SK-N-SH treated with all-trans-retinoic acid at 6 μM for 48 hours (cell line): ENCODE data around the gene BLOC1S2.

Experiments used
- ATAC-seq: fragments of 200-7000 bp; cut with Tn5 transposase; 3 replicates; pipeline ENCODE4 v1.9.1; 2020; ENCODE audit warnings: mild to moderate bottlenecking, moderate library complexity
- ARNTL ChIP-seq: fragments of 450-650 bp; formaldehyde crosslinking; IDR thresholded peaks from 2 replicates; pipeline ENCODE4 v1.5.0; 2020; ENCODE audit warnings: low read depth, mild to moderate bottlenecking, moderate library complexity, borderline replicate concordance
- CSDC2 ChIP-seq: fragments of 250-450 bp; sonication (Bioruptor Pico); IDR thresholded peaks from 2 replicates; pipeline ENCODE4 v1.5.0; 2020; ENCODE audit warnings: mild to moderate bottlenecking, moderate library complexity
- ESRRG ChIP-seq: fragments of 250-450 bp; sonication (Bioruptor Pico); IDR thresholded peaks from 2 replicates; pipeline ENCODE4 v1.6.1; 2021; ENCODE audit warnings: mild to moderate bottlenecking
- GLIS3 ChIP-seq: fragments of 250-450 bp; sonication (Bioruptor Pico); IDR thresholded peaks from 2 replicates; pipeline ENCODE4 v1.5.0; 2020; ENCODE audit warnings: mild to moderate bottlenecking, moderate library complexity
- ISL1 ChIP-seq: fragments of 250-450 bp; sonication (Bioruptor Pico); IDR thresholded peaks from 2 replicates; pipeline ENCODE4 v2.1.2; 2022; ENCODE audit warnings: mild to moderate bottlenecking, moderate library complexity
- OSR1 ChIP-seq: fragments of 250-450 bp; sonication (Bioruptor Pico); IDR thresholded peaks from 2 replicates; pipeline ENCODE4 v1.8.0; 2022; ENCODE audit warnings: moderate library complexity, mild to moderate bottlenecking, inconsistent platforms
- PPARA ChIP-seq: fragments of 250-450 bp; sonication (Bioruptor Pico); IDR thresholded peaks from 2 replicates; pipeline ENCODE4 v1.5.0; 2020; ENCODE audit warnings: mild to moderate bottlenecking, borderline replicate concordance
- RARB ChIP-seq: fragments of 250-450 bp; sonication (Bioruptor Pico); IDR thresholded peaks from 2 replicates; pipeline ENCODE4 v1.8.0; 2021; ENCODE audit warnings: mild to moderate bottlenecking, moderate library complexity
- SNAI2 ChIP-seq: fragments of 250-450 bp; sonication (Bioruptor Pico); IDR thresholded peaks from 2 replicates; pipeline ENCODE4 v1.5.0; 2020; ENCODE audit warnings: mild to moderate bottlenecking, moderate library complexity
- TCF4 ChIP-seq: fragments of 250-450 bp; sonication (Bioruptor Pico); IDR thresholded peaks from 2 replicates; pipeline ENCODE4 v1.8.0; 2021; ENCODE audit warnings: mild to moderate bottlenecking, moderate library complexity, borderline replicate concordance
- TOX ChIP-seq: fragments of 250-450 bp; sonication (Bioruptor Pico); IDR thresholded peaks from 2 replicates; pipeline ENCODE4 v1.8.0; 2021; ENCODE audit warnings: mild to moderate bottlenecking, moderate library complexity, borderline replicate concordance
- ZC3H10 ChIP-seq: fragments of 250-450 bp; sonication (Bioruptor Pico); IDR thresholded peaks from 2 replicates; pipeline ENCODE4 v1.5.1; 2021; ENCODE audit warnings: mild to moderate bottlenecking, moderate library complexity
- ZFP3 ChIP-seq: fragments of 250-450 bp; sonication (Bioruptor Pico); IDR thresholded peaks from 2 replicates; pipeline ENCODE4 v1.5.0; 2020; ENCODE audit warnings: mild to moderate bottlenecking, moderate library complexity
- ZFP30 ChIP-seq: fragments of 450-650 bp; formaldehyde crosslinking; IDR thresholded peaks from 2 replicates; pipeline ENCODE4 v1.5.0; 2022; ENCODE audit warnings: mild to moderate bottlenecking, moderate library complexity
- ZNF565 ChIP-seq: fragments of 450-650 bp; formaldehyde crosslinking; conservative IDR thresholded peaks from 2 replicates; pipeline ENCODE4 v1.5.0; 2020; ENCODE audit warnings: low read depth, mild to moderate bottlenecking, moderate library complexity
- ZNF70 ChIP-seq: fragments of 450-650 bp; formaldehyde crosslinking; IDR thresholded peaks from 2 replicates; pipeline ENCODE4 v1.5.0; 2020; ENCODE audit warnings: mild to moderate bottlenecking, moderate library complexity
- ZNF8 ChIP-seq: fragments of 450-650 bp; formaldehyde crosslinking; IDR thresholded peaks from 2 replicates; pipeline ENCODE4 v1.5.0; 2020; ENCODE audit warnings: mild to moderate bottlenecking, moderate library complexity
- TF ChIP-seq, protein P1 (sequence below): fragments of 250-450 bp; sonication (Bioruptor Pico); IDR thresholded peaks from 2 replicates; pipeline ENCODE4 v1.5.1; 2021; ENCODE audit warnings: mild to moderate bottlenecking, moderate library complexity
- TF ChIP-seq, protein P2 (sequence below): fragments of 250-450 bp; sonication (Bioruptor Pico); IDR thresholded peaks from 2 replicates; pipeline ENCODE4 v1.8.0; 2021; ENCODE audit warnings: low read depth, mild to moderate bottlenecking, moderate library complexity, borderline replicate concordance
- TF ChIP-seq, protein P3 (sequence below): fragments of 250-450 bp; sonication (Bioruptor Pico); IDR thresholded peaks from 2 replicates; pipeline ENCODE4 v1.5.0; 2020; ENCODE audit warnings: mild to moderate bottlenecking, moderate library complexity
- TF ChIP-seq, protein P4 (sequence below): fragments of 250-450 bp; sonication (Bioruptor Pico); IDR thresholded peaks from 2 replicates; pipeline ENCODE4 v1.8.0; 2020; ENCODE audit warnings: mild to moderate bottlenecking, moderate library complexity, borderline replicate concordance

BLOC1S2 gene

DNA sequence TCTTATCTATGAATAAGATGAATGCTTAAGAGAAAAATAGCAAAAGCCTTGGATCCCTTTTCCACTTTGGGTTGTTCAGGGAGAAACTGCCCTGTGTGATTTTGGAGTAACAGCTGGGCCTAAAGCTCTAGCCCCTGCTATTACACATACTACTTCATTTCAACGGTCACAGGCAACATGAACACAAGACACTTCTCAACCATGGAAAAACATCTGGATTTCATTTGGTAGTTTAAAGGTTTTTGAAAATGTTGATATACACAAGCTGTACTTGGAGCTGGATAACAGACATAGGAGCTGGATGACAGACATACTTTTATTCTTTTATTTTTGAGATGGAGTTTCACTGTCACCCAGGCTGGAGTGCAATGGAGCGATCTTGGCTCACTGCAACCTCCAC is 54.4 kb downstream of the BLOC1S2 start:
- no peak for ATAC-seq
- TF ChIP-seq CSDC2 (no peak), ZNF70 (no peak), ZNF565 (CRISPR knock-in tag) (no peak), ARNTL (CRISPR knock-in tag) (no peak), ZC3H10 (CRISPR knock-in tag) (no peak)
- TF ChIP-seq, protein P1, sequence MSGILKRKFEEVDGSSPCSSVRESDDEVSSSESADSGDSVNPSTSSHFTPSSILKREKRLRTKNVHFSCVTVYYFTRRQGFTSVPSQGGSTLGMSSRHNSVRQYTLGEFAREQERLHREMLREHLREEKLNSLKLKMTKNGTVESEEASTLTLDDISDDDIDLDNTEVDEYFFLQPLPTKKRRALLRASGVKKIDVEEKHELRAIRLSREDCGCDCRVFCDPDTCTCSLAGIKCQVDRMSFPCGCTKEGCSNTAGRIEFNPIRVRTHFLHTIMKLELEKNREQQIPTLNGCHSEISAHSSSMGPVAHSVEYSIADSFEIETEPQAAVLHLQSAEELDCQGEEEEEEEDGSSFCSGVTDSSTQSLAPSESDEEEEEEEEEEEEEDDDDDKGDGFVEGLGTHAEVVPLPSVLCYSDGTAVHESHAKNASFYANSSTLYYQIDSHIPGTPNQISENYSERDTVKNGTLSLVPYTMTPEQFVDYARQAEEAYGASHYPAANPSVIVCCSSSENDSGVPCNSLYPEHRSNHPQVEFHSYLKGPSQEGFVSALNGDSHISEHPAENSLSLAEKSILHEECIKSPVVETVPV (CRISPR knock-in tag): no peak
- TF ChIP-seq, all 23 proteins: peak for 0

DNA sequence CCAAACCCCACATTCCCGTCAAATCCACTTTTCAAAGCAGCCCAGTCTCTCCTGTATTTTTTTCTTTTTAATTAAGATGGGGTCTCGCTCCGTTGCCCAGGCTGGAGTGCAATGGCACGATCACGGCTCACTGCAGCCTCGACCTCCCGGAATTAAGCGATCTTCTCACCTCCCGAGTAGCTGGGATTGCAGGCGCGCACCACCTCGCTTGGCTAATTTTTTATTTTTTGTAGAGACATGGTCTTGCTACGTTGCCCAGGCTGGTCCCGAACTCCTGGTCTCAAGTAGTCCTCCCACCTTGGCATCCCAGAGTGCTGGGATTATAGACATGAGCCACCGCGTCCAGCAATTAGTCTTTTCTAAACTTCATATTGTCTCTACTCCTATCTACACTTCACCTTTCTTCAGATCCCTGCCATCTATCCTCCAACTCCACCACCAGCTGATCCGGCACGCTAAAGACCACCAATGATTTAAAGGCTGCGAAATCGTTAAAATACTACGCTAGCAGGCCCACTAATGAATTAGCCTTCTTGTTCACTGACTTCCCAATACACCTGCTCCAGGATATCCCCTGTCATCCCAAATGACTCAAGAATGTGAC is 56.6 kb downstream of the BLOC1S2 start:
- TF ChIP-seq TCF4 (CRISPR knock-in tag) (no peak), ESRRG (CRISPR knock-in tag) (no peak), PPARA (CRISPR knock-in tag) (no peak), TOX (CRISPR knock-in tag) (no peak), ZNF565 (CRISPR knock-in tag) (no peak), ZC3H10 (CRISPR knock-in tag) (no peak), ZFP3 (CRISPR knock-in tag) (no peak), OSR1 (no peak), ISL1 (CRISPR knock-in tag) (no peak), CSDC2 (no peak), SNAI2 (CRISPR knock-in tag) (no peak)
- TF ChIP-seq, protein P2, sequence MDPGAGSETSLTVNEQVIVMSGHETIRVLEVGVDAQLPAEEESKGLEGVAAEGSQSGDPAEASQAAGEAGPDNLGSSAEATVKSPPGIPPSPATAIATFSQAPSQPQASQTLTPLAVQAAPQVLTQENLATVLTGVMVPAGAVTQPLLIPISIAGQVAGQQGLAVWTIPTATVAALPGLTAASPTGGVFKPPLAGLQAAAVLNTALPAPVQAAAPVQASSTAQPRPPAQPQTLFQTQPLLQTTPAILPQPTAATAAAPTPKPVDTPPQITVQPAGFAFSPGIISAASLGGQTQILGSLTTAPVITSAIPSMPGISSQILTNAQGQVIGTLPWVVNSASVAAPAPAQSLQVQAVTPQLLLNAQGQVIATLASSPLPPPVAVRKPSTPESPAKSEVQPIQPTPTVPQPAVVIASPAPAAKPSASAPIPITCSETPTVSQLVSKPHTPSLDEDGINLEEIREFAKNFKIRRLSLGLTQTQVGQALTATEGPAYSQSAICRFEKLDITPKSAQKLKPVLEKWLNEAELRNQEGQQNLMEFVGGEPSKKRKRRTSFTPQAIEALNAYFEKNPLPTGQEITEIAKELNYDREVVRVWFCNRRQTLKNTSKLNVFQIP (CRISPR knock-in tag): no peak
- TF ChIP-seq, protein P1 (CRISPR knock-in tag): no peak
- TF ChIP-seq, protein P3, sequence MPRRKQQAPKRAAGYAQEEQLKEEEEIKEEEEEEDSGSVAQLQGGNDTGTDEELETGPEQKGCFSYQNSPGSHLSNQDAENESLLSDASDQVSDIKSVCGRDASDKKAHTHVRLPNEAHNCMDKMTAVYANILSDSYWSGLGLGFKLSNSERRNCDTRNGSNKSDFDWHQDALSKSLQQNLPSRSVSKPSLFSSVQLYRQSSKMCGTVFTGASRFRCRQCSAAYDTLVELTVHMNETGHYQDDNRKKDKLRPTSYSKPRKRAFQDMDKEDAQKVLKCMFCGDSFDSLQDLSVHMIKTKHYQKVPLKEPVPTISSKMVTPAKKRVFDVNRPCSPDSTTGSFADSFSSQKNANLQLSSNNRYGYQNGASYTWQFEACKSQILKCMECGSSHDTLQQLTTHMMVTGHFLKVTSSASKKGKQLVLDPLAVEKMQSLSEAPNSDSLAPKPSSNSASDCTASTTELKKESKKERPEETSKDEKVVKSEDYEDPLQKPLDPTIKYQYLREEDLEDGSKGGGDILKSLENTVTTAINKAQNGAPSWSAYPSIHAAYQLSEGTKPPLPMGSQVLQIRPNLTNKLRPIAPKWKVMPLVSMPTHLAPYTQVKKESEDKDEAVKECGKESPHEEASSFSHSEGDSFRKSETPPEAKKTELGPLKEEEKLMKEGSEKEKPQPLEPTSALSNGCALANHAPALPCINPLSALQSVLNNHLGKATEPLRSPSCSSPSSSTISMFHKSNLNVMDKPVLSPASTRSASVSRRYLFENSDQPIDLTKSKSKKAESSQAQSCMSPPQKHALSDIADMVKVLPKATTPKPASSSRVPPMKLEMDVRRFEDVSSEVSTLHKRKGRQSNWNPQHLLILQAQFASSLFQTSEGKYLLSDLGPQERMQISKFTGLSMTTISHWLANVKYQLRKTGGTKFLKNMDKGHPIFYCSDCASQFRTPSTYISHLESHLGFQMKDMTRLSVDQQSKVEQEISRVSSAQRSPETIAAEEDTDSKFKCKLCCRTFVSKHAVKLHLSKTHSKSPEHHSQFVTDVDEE (CRISPR knock-in tag): no peak
- TF ChIP-seq, protein P4, sequence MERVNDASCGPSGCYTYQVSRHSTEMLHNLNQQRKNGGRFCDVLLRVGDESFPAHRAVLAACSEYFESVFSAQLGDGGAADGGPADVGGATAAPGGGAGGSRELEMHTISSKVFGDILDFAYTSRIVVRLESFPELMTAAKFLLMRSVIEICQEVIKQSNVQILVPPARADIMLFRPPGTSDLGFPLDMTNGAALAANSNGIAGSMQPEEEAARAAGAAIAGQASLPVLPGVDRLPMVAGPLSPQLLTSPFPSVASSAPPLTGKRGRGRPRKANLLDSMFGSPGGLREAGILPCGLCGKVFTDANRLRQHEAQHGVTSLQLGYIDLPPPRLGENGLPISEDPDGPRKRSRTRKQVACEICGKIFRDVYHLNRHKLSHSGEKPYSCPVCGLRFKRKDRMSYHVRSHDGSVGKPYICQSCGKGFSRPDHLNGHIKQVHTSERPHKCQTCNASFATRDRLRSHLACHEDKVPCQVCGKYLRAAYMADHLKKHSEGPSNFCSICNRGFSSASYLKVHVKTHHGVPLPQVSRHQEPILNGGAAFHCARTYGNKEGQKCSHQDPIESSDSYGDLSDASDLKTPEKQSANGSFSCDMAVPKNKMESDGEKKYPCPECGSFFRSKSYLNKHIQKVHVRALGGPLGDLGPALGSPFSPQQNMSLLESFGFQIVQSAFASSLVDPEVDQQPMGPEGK (CRISPR knock-in tag): no peak
- no peak for ATAC-seq

DNA sequence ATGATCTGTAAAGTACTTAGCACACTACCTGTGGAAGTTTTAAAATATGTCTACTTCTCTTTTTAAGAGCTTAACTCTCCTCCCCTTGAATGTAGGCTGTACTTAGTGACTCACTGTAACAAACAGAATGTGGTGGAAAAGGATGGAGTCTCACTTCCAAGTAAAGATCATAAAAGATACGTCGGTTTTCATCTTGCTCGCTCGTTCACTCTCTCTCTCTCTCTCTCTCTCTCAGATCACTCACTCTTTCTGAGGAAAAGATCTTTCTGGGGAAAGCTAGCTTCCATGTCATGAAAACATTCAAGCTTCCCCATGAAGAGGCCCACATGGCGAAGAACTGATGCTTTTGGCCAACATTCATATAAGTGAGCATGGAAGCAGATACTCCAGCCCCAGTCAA is 62.6 kb downstream of the BLOC1S2 start:
- TF ChIP-seq, protein P1 (CRISPR knock-in tag): no peak
- TF ChIP-seq ZNF8 (CRISPR knock-in tag): no peak
- TF ChIP-seq ZC3H10 (CRISPR knock-in tag): no peak
- TF ChIP-seq ZFP30 (CRISPR knock-in tag): no peak
- TF ChIP-seq SNAI2 (CRISPR knock-in tag): no peak
- TF ChIP-seq PPARA (CRISPR knock-in tag): no peak
- no peak for TF ChIP-seq GLIS3 (CRISPR knock-in tag)
- no peak for TF ChIP-seq TOX (CRISPR knock-in tag)
- no peak for TF ChIP-seq TCF4 (CRISPR knock-in tag)
- TF ChIP-seq ESRRG (CRISPR knock-in tag): no peak
- TF ChIP-seq RARB: no peak
- TF ChIP-seq, protein P4 (CRISPR knock-in tag): no peak
- TF ChIP-seq CSDC2: no peak
- TF ChIP-seq, protein P2 (CRISPR knock-in tag): no peak
- no peak for TF ChIP-seq ZNF70
- TF ChIP-seq ZNF565 (CRISPR knock-in tag): no peak
- ATAC-seq: no peak
